AG04449 (cell line): ENCODE measurements around the gene WDFY2.
"Not testable (repeated sequence)": the region's sequence is repeated elsewhere in the genome, so short reads cannot be mapped to it uniquely, and the experiment has no call there.

Source experiments
- CTCF ChIA-PET: fragments of 350-600 bp; formaldehyde crosslinking; extraction: SDS; loops from one replicate; lab custom pipeline; 2021; ENCODE audit warnings: antibody characterized with exemption; lab: Yijun Ruan, JAX
- POLR2A ChIA-PET: fragments of 400-600, 350-600 bp; formaldehyde crosslinking; extraction: SDS; loops from one replicate; lab custom pipeline; 2020; ENCODE audit warnings: antibody characterized with exemption, inconsistent platforms; lab: Yijun Ruan, JAX
- DNase-seq: peaks from one replicate; pipeline ENCODE4 v3.0.0-alpha.2; 2010; ENCODE audit warnings: low read depth, low spot score
- H3K4me3 ChIP-seq: 2 replicates; pipeline ENCODE4 v1.5.1; 2011; ENCODE audit warnings: low read depth, mild to moderate bottlenecking, control low read depth, low read length
- CTCF ChIP-seq: IDR thresholded peaks from one replicate; pipeline ENCODE4 v1.5.1; 2011; ENCODE audit warnings: mild to moderate bottlenecking, moderate library complexity, low read length, control low read depth, inconsistent platforms; ENCODE audit not compliant: insufficient read depth; ENCODE audit errors: missing control alignments

WDFY2 gene

GRCh38 chr13:51542346-51543242, 41.7 kb upstream of the WDFY2 start:
- CTCF ChIA-PET = interaction anchor here (0.9 kb wide), 1 partner anchor 88 kb away, joined by 3 read pairs; no protein-coding TSS in a partner anchor
- POLR2A ChIA-PET = interaction anchor here (0.7 kb wide), 1 partner anchor 87 kb away, joined by 3 read pairs; no protein-coding TSS in a partner anchor
- no peak for DNase-seq
- no peak overlapping the region for H3K4me3 ChIP-seq
- TF ChIP-seq CTCF = no peak

- H3K4me3 ChIP-seq, CTCF ChIA-PET, DNase-seq, POLR2A ChIA-PET: not testable (repeated sequence)
Observed at GRCh38 chr13:51545446-51545845, 38.8 kb upstream of the WDFY2 start.

GRCh38 chr13:51547425-51548176, 36.7 kb upstream of the WDFY2 start:
- DNase-seq = no peak
- no peak for TF ChIP-seq CTCF
- CTCF ChIA-PET = no interaction called here
- POLR2A ChIA-PET = no interaction called here
- no peak overlapping the region for H3K4me3 ChIP-seq

- H3K4me3 ChIP-seq = no peak overlapping the region
- no peak for TF ChIP-seq CTCF
- ChIA-PET POLR2A (no interaction called here), CTCF (no interaction called here)
- DNase-seq = no peak
Observed at GRCh38 chr13:51549050-51549449, 35.2 kb upstream of the WDFY2 start.

- ChIA-PET CTCF (no interaction called here), POLR2A (no interaction called here)
- no peak for DNase-seq
- TF ChIP-seq CTCF = no peak
- H3K4me3 ChIP-seq = no peak overlapping the region
Observed at GRCh38 chr13:51549593-51549992, 34.7 kb upstream of the WDFY2 start.

GRCh38 chr13:51550151-51550550, 34.1 kb upstream of the WDFY2 start:
- ChIA-PET POLR2A (no interaction called here), CTCF (interaction anchor here (1.1 kb wide), 1 partner anchor 176 kb away, joined by 3 read pairs; no protein-coding TSS in a partner anchor)
- H3K4me3 ChIP-seq = no peak overlapping the region
- TF ChIP-seq CTCF = no peak
- no peak for DNase-seq
